H1 (cell line): ENCODE measurements around the gene FAM174B. TPM values are rescaled to one million over a fixed set of nuclear protein-coding genes. Genes with fewer than 3 reads are reported as not detected.

ENCODE experiments used
- CTCF ChIA-PET: fragments of 300-600 bp; sonication (Branson Sonifier 250); formaldehyde crosslinking; loops from one replicate; lab custom pipeline; 2021; ENCODE audit not compliant: partially characterized antibody; lab: Charles Lee
- POLR2A ChIA-PET: fragments of 300-600 bp; sonication (Branson Sonifier 250); formaldehyde crosslinking; loops from one replicate; lab custom pipeline; 2021; ENCODE audit warnings: inconsistent platforms; ENCODE audit not compliant: partially characterized antibody; lab: Charles Lee
- DNase-seq, 2 experiments: peaks; one replicate each; pipeline versions ENCODE4 v3.0.0 to v3.0.0-alpha.2; 2010 to 2022; ENCODE audit warnings: low spot score in 2 of 2, low read depth in 1 of 2, mixed read lengths in 1 of 2
- FAIRE-seq: peaks from 2 replicates; lab custom pipeline; 2011; peaks lifted over from hg19 to GRCh38; lab: Jason Lieb, UNC
- H2AFZ ChIP-seq: 2 replicates; pipeline ENCODE4 v1.8.1; 2012; ENCODE audit warnings: low read length, inconsistent platforms
- H2AK5ac ChIP-seq: 2 replicates; pipeline ENCODE4 v1.6.1; 2013; ENCODE audit warnings: low read depth, low read length
- H2BK120ac ChIP-seq: replicated peaks from 2 replicates; pipeline ENCODE3; 2013; ENCODE audit warnings: low read depth, low read length, inconsistent platforms
- H2BK12ac ChIP-seq: 2 replicates; pipeline ENCODE4 v1.6.1; 2013; ENCODE audit warnings: low read depth, low read length
- H2BK15ac ChIP-seq: 2 replicates; pipeline ENCODE4 v1.6.1; 2013; ENCODE audit warnings: low read length
- H2BK20ac ChIP-seq: 2 replicates; pipeline ENCODE4 v1.6.1; 2013; ENCODE audit warnings: low read length
- H2BK5ac ChIP-seq: 2 replicates; pipeline ENCODE4 v1.6.1; 2013; ENCODE audit warnings: low read depth, low read length
- H3K14ac ChIP-seq: 2 replicates; pipeline ENCODE4 v1.6.1; 2013; ENCODE audit warnings: inconsistent platforms; ENCODE audit not compliant: insufficient read length
- H3K18ac ChIP-seq: 2 replicates; pipeline ENCODE4 v1.6.1; 2013; ENCODE audit warnings: low read length; ENCODE audit errors: extremely low read depth
- H3K23ac ChIP-seq: 2 replicates; pipeline ENCODE4 v1.6.1; 2013; ENCODE audit warnings: inconsistent platforms; ENCODE audit not compliant: insufficient read length
- H3K23me2 ChIP-seq: 2 replicates; pipeline ENCODE4 v1.6.1; 2013; ENCODE audit warnings: low read depth, low read length
- H3K27ac ChIP-seq: 2 replicates; pipeline ENCODE4 v1.6.1; 2011; ENCODE audit warnings: low read depth, low read length, inconsistent platforms
- H3K27me3 ChIP-seq, 4 experiments: replicated peaks in 1 of 4; 1 replicate in 1 of 4; 2 replicates in 3 of 4; pipeline versions ENCODE4 v1.6.1 to v1.8.1; 2011 to 2013; ENCODE audit warnings: low read length in 3 of 4, mild to moderate bottlenecking in 3 of 4, inconsistent platforms in 2 of 4, mixed read lengths in 2 of 4, moderate library complexity in 1 of 4; ENCODE audit not compliant: control insufficient read depth in 3 of 4, insufficient read depth in 3 of 4; ENCODE audit errors: extremely low read depth in 1 of 4
- H3K36me3 ChIP-seq, 4 experiments: 2 replicates each; pipeline versions ENCODE4 v1.6.1 to v1.8.1; 2011 to 2013; ENCODE audit warnings: mild to moderate bottlenecking in 4 of 4, low read length in 3 of 4, moderate library complexity in 2 of 4, control low read depth in 1 of 4, inconsistent platforms in 1 of 4; ENCODE audit not compliant: insufficient read depth in 4 of 4, control insufficient read depth in 2 of 4
- H3K4ac ChIP-seq: replicated peaks from 2 replicates; pipeline ENCODE3; 2013; ENCODE audit warnings: low read length, low read depth, mixed read lengths, inconsistent platforms; ENCODE audit not compliant: insufficient read length
- H3K4me1 ChIP-seq, 4 experiments: replicated peaks in 1 of 4; 1 replicate in 1 of 4; 2 replicates in 3 of 4; pipeline versions ENCODE4 v1.6.1 to v1.8.1; 2011 to 2013; ENCODE audit warnings: low read length in 3 of 4, inconsistent platforms in 2 of 4, mixed read lengths in 1 of 4; ENCODE audit not compliant: insufficient read depth in 4 of 4, control insufficient read depth in 3 of 4
- H3K4me2 ChIP-seq, 2 experiments: 2 replicates each; pipeline versions ENCODE4 v1.6.1 to v1.8.1; 2011 to 2013; ENCODE audit warnings: low read depth in 2 of 2, low read length in 2 of 2, control low read depth in 1 of 2, inconsistent platforms in 1 of 2, mild to moderate bottlenecking in 1 of 2; ENCODE audit not compliant: insufficient read depth in 1 of 2
- H3K4me3 ChIP-seq, 4 experiments: fragments of 200-600, 300-600 bp in 1 of 4; sonication (generic), shearing (Covaris generic), sonication (Bioruptor Twin) in 1 of 4; 2 replicates each; pipeline versions ENCODE4 v1.5.1 to v1.8.1; 2011 to 2016; ENCODE audit warnings: low read length in 4 of 4, low read depth in 3 of 4, control low read depth in 2 of 4, inconsistent platforms in 2 of 4, mild to moderate bottlenecking in 2 of 4, mixed read lengths in 1 of 4, moderate library complexity in 1 of 4; ENCODE audit not compliant: insufficient read depth in 2 of 4; ENCODE audit errors: extremely low read depth in 1 of 4
- H3K56ac ChIP-seq: replicated peaks from 2 replicates; pipeline ENCODE3; 2013; ENCODE audit warnings: low read depth, mild to moderate bottlenecking, mixed read lengths, low read length, inconsistent platforms; ENCODE audit not compliant: insufficient read length
- H3K79me1 ChIP-seq: 2 replicates; pipeline ENCODE4 v1.6.1; 2013; ENCODE audit warnings: low read depth, low read length, control low read depth
- H3K79me2 ChIP-seq, 2 experiments: 2 replicates each; pipeline versions ENCODE4 v1.6.1 to v1.8.1; 2012 to 2013; ENCODE audit warnings: low read length in 2 of 2, mild to moderate bottlenecking in 2 of 2, inconsistent platforms in 1 of 2; ENCODE audit not compliant: insufficient read depth in 2 of 2, control insufficient read depth in 1 of 2
- H3K9ac ChIP-seq, 4 experiments: replicated peaks in 1 of 4; 1 replicate in 1 of 4; 2 replicates in 3 of 4; pipeline versions ENCODE4 v1.6.1 to v1.8.1; 2011 to 2013; ENCODE audit warnings: low read depth in 3 of 4, low read length in 3 of 4, control low read depth in 2 of 4, mild to moderate bottlenecking in 2 of 4, moderate library complexity in 2 of 4, inconsistent platforms in 1 of 4; ENCODE audit errors: extremely low read depth in 1 of 4
- H3K9me3 ChIP-seq, 2 experiments: 2 replicates each; pipeline versions ENCODE4 v1.6.1 to v1.8.1; 2012 to 2013; ENCODE audit warnings: mild to moderate bottlenecking in 2 of 2, moderate library complexity in 2 of 2, control low read depth in 1 of 2, inconsistent platforms in 1 of 2, low read depth in 1 of 2, low read length in 1 of 2, mixed read lengths in 1 of 2; ENCODE audit not compliant: insufficient read depth in 2 of 2
- H4K20me1 ChIP-seq, 2 experiments: replicated peaks in 1 of 2; 2 replicates each; pipeline versions ENCODE3 to v1.8.1; 2011 to 2013; ENCODE audit warnings: inconsistent platforms in 2 of 2, low read length in 2 of 2, mild to moderate bottlenecking in 1 of 2; ENCODE audit not compliant: insufficient read depth in 2 of 2, control insufficient read depth in 1 of 2
- H4K5ac ChIP-seq: 2 replicates; pipeline ENCODE4 v1.6.1; 2013; ENCODE audit warnings: low read length, low read depth, mixed read lengths, inconsistent platforms; ENCODE audit not compliant: insufficient read length
- H4K8ac ChIP-seq: 2 replicates; pipeline ENCODE4 v1.8.0; 2013; ENCODE audit warnings: mild to moderate bottlenecking, moderate library complexity, low read length, inconsistent platforms; ENCODE audit not compliant: insufficient read depth; ENCODE audit errors: extremely low read depth
- H4K91ac ChIP-seq: replicated peaks from 2 replicates; pipeline ENCODE3; 2013; ENCODE audit warnings: low read length, mixed read lengths, inconsistent platforms; ENCODE audit not compliant: insufficient read length
- CEBPB ChIP-seq: IDR thresholded peaks from 2 replicates; pipeline ENCODE4 v1.6.1; 2012; ENCODE audit warnings: low read depth, low read length
- CTBP2 ChIP-seq: IDR thresholded peaks from 2 replicates; pipeline ENCODE4 v1.7.0; 2011; ENCODE audit warnings: borderline replicate concordance, mild to moderate bottlenecking, moderate library complexity, mixed read lengths, low read length; ENCODE audit not compliant: insufficient read depth, insufficient read length
- EGR1 ChIP-seq: IDR thresholded peaks from 2 replicates; pipeline ENCODE4 v1.6.1; 2011; ENCODE audit warnings: low read depth, low read length, borderline replicate concordance
- EP300 ChIP-seq, 2 experiments: IDR thresholded peaks; 1 replicate in 1 of 2; 2 replicates in 1 of 2; pipeline ENCODE4 v1.6.1; 2011 to 2012; ENCODE audit warnings: low read depth in 2 of 2, low read length in 2 of 2, mild to moderate bottlenecking in 2 of 2, borderline replicate concordance in 1 of 2, inconsistent platforms in 1 of 2, moderate library complexity in 1 of 2
- HDAC2 ChIP-seq, 2 experiments: fragments of 300-600 bp in 1 of 2; sonication (generic) in 1 of 2; IDR thresholded peaks; 2 replicates each; pipeline ENCODE4 v1.6.1; 2011 to 2012; ENCODE audit warnings: low read depth in 2 of 2, low read length in 2 of 2, mild to moderate bottlenecking in 2 of 2, moderate library complexity in 2 of 2, borderline replicate concordance in 1 of 2, inconsistent platforms in 1 of 2
- KDM1A ChIP-seq: fragments of 200-600, 300-600 bp; sonication (generic); IDR thresholded peaks from 2 replicates; pipeline ENCODE4 v1.7.1; 2016; ENCODE audit warnings: mild to moderate bottlenecking, low read length, borderline replicate concordance
- MAX ChIP-seq: IDR thresholded peaks from 2 replicates; pipeline ENCODE4 v1.6.1; 2012; ENCODE audit warnings: inconsistent platforms
- RNF2 ChIP-seq: fragments of 200-900, 300-1000 bp; sonication (generic); IDR thresholded peaks from 2 replicates; pipeline ENCODE4 v1.7.1; 2016; ENCODE audit warnings: borderline replicate concordance, low read depth, mild to moderate bottlenecking, antibody characterized with exemption, low read length; ENCODE audit not compliant: poor library complexity, severe bottlenecking; ENCODE audit errors: missing control alignments
- SIRT6 ChIP-seq: IDR thresholded peaks from one replicate; pipeline ENCODE4 v1.7.1; 2012; ENCODE audit warnings: low read length, inconsistent platforms
- SRF ChIP-seq: IDR thresholded peaks from 2 replicates; pipeline ENCODE4 v1.6.1; 2011; ENCODE audit warnings: mild to moderate bottlenecking, low read depth, low read length, moderate library complexity
- SUZ12 ChIP-seq: fragments of 200-600 bp; sonication (generic); IDR thresholded peaks from 2 replicates; pipeline ENCODE4 v1.6.1; 2012; ENCODE audit warnings: mild to moderate bottlenecking, inconsistent platforms, low read length, moderate library complexity, mixed read lengths
- WGBS, 2 experiments: shearing (Covaris generic) in 1 of 2; methylation state at CpG; one replicate each; pipeline versions ENCODE4 v1.1.6 to v1.1.7; 2013 to 2015; ENCODE audit warnings: low lambda C conversion rate in 2 of 2, mixed read lengths in 2 of 2, inconsistent platforms in 1 of 2, low coverage in 1 of 2, missing lambda C conversion rate in 1 of 2; ENCODE audit not compliant: insufficient replicate concordance in 2 of 2, insufficient coverage in 1 of 2, insufficient read length in 1 of 2; ENCODE audit errors: extremely low coverage in 1 of 2, missing lambda C conversion rate in 1 of 2; 5-methylcytosine and 5-hydroxymethylcytosine counted together
- polyA plus RNA-seq, 7 experiments: library from polyadenylated mRNA; depleted of rRNA in 3 of 7; stranded (reverse) in 5 of 7; unstranded in 2 of 7; fragments of >200 nt in 5 of 7; fragments of 200-250 nt in 2 of 7; gene quantifications; 1 replicate in 5 of 7; 2 replicates in 1 of 7; 4 replicates in 1 of 7; pipeline versions ENCODE4 v1.2.1 to v1.2.3, GENCODE V29; 2011 to 2013; ENCODE audit warnings: missing spikeins in 2 of 7, mixed read lengths in 2 of 7
- total RNA-seq: library from RNA; stranded (reverse); fragmentation: NEBNext Ultra II Directional; extraction: Animal tissue kit (Norgen Biotek cat#: 25700); gene quantifications from 2 replicates; pipeline ENCODE4 v1.2.1, GENCODE V29; 2021

Gene FAM174B
- total and polyA plus RNA-seq, 2 of the 8 experiments (the other 6 are each of a cell fraction or from before 2014, with no cell fraction given) = 9.3 to 35.2 TPM

- Histone ChIP-seq H3K27ac (peak overlapping the region; percentile 83; the same call in 1 of the 2 replicates), H3K23ac (no peak overlapping the region), H3K14ac (no peak overlapping the region), H3K4me1 (peaks cover 10 to 34% (median 28%) of the 10 kb centered on the region in 4 experiments), H3K36me3 (peaks cover 0 to 2% (median under 1%) of the 10 kb centered on the region in 4 experiments; a peak in 2 of 8 replicates), H3K23me2 (no peaks in the 10 kb centered on the region), H3K27me3 (no peaks in the 10 kb centered on the region), H3K79me2 (peaks cover 5 to 62% of the 10 kb centered on the region in 2 experiments; a peak in 3 of 4 replicates), H2AFZ (no peak overlapping the region), H4K91ac (peak overlapping the region; percentile 90), H4K8ac (no peak overlapping the region), H3K18ac (peak overlapping the region; percentile 93), H3K4me3 (no peak overlapping the region), H4K20me1 (no peaks in the 10 kb centered on the region), H3K4ac (peak overlapping the region; percentile 19), H3K79me1 (peaks cover 10% of the 10 kb centered on the region), H2BK15ac (peak overlapping the region; percentile 73; the same call in 1 of the 2 replicates), H4K5ac (no peak overlapping the region), H2BK120ac (peak overlapping the region; percentile 71), H2AK5ac (0 out of 2 replicates have a peak overlapping the region, but pooled peaks have one; percentile 98), H3K9me3 (no peaks in the 10 kb centered on the region), H2BK12ac (peak overlapping the region; percentile 99), H2BK20ac (peak overlapping the region; percentile 100; the same call in 1 of the 2 replicates), H3K9ac (no peak overlapping the region), H3K56ac (no peak overlapping the region), H2BK5ac (peak overlapping the region; percentile 99; the same call in 1 of the 2 replicates), H3K4me2 (no peak overlapping the region)
- no peak for FAIRE-seq
- ChIA-PET CTCF (interaction anchor here (1.3 to 2.0 kb wide), 2 partner anchors 8 to 10 kb away, joined by 3 to 7 read pairs; no protein-coding TSS in a partner anchor), POLR2A (no interaction called here)
- TF ChIP-seq RNF2 (no peak), HDAC2 (IDR thresholded peaks at IDR 0.05; ENCODE audit: borderline replicate concordance in 1 of 2, low read depth in 2 of 2, low read length in 2 of 2) (0 out of 4 replicates have a peak, but pooled peaks of 1 of the 2 experiments have one; percentile 31), MAX (no peak), SIRT6 (no peak), CTBP2 (no peak), EP300 (IDR thresholded peaks at IDR 0.05; ENCODE audit: borderline replicate concordance in 1 of 2, low read depth in 2 of 2, low read length in 2 of 2) (no peak), CEBPB (no peak), KDM1A (peak; percentile 96), SUZ12 (no peak), EGR1 (no peak), SRF (no peak)
- no peak for DNase-seq
- 92% methylated on average over 2 of the region's 2 CpGs; no CpG with 5 or more reads in 1 of the 2 experiments for WGBS, 2 experiments
Observed at GRCh38 chr15:92646216-92646615, 9.4 kb downstream of the FAM174B start.
